ENCODE data around the gene SALL3.
A peak's percentile ranks its signal among the peaks of the same experiment; 100 is the strongest.
"Not testable (repeated sequence)": the region's sequence is repeated elsewhere in the genome, so short reads cannot be mapped to it uniquely, and the experiment has no call there.

The SALL3 gene

GRCh38 chr18:78979730-78980278 lies at the start of gene SALL3:
Gene SALL3, plus strand, starts transcription at chr18:78979818. Its CDS starts 457 bp downstream, at chr18:78980275.
- DNase-seq, result no peak

GRCh38 chr18:78932281-78932680 lies 47.3 kb upstream of the SALL3 start:
- DNase-seq, result no peak

DNA sequence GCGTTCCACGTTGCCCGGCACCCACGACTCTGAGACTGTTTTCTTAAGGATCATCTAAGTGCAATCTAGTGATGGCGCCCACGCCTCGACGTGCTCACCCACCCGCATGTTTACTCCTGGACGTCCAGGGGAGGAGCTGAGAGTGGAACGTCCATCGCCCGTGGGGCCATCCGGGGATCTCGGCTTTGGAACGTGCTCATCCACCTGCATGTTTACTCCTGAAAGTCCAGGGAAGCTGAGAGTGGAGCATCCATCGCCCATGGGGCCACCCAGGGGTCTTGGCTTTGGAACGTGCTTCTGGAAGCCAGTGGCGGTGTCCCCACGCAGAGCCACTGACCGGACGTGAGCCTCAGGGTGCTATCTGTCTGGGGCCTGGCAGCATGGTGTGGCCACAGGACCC lies 45.6 kb upstream of the SALL3 start:
- DNase-seq, result no peak

GRCh38 chr18:78934551-78935225 lies 44.9 kb upstream of the SALL3 start:
- DNase-seq, result no peak

- DNase-seq, result no peak
Measured at GRCh38 chr18:78935406-78935805, 44.2 kb upstream of the SALL3 start.

DNA sequence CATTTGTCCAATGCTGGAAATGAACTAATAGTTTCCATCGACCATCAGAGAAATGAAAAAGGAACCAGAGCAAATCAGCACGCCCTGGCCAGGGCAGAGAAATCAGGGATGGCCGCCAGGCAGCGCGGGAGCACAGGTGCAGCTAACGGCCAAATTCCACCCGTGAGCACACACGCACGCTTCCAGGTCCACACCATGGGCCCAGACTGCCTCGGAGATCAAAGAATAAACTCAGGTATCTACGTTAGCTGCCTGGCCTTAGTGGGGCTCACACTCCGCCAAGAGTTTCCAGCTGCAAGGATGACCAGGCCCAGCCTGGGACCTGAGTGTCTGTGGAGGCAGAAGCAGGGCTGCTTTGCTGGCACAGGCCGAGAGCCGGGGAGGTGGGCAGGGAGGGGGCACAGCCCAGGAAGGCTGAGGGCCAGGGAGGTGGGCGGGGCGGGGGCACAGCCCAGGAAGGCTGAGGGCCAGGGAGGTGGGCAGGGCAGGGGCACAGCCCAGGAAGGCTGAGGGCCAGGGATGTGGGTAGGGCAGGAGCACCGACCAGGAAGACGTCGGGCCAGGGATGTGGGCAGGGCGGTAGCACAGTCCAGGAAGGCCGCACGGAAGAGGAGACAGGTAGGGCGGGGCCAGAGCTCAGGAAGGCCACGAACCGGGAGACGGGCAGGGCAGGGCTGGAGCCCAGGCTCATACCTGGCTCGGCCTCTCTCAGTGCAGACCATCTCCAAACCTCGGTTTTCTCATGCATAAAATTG lies 43.2 kb upstream of the SALL3 start:
- no peak for DNase-seq

GRCh38 chr18:78937166-78937565 lies 42.5 kb upstream of the SALL3 start:
- no peak for DNase-seq

- DNase-seq, result peak; percentile 47
Measured at GRCh38 chr18:78939105-78939504, 40.5 kb upstream of the SALL3 start.

- no peak for DNase-seq
Measured at GRCh38 chr18:78939734-78940494, 39.7 kb upstream of the SALL3 start.

DNA sequence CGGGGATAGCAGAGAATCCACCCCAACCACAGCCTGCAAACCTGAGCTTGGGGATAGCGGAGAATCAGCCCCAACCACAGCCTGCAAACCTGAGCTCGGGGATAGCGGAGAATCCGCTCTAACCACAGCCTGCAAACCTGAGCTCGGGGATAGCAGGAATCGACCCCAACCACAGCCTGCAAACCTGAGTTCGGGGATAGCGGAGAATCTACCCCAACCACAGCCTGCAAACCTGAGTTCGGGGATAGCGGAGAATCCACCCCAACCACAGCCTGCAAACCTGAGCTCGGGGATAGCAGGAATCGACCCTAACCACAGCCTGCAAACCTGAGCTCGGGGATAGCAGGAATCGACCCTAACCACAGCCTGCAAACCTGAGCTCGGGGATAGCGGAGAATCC lies 37.4 kb upstream of the SALL3 start:
- DNase-seq, result not testable (repeated sequence)

DNA sequence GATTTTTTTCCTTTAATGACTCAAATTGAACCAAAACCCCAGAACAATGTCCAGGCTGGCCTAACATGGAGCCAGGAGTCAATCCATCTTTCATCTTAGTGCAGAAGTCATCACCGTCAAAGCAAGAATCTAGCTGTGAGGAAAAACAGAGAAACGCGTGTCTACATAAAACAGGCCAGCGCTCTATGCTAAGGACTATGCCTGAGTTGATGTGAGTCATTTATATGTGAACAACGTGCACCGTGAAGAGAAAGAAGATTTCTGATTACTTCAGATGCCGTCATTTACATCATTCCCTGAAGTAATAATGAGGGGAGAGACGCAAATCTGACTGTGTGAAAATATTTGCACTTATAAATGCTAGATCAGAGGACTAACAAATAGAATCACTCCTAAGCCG lies 34.0 kb upstream of the SALL3 start:
- no peak for DNase-seq

- DNase-seq, result no peak
Measured at GRCh38 chr18:78947291-78947690, 32.3 kb upstream of the SALL3 start.

GRCh38 chr18:78948221-78948620 lies 31.4 kb upstream of the SALL3 start:
- DNase-seq, result no peak

GRCh38 chr18:78948707-78949106 lies 30.9 kb upstream of the SALL3 start:
- DNase-seq, result no peak

DNA sequence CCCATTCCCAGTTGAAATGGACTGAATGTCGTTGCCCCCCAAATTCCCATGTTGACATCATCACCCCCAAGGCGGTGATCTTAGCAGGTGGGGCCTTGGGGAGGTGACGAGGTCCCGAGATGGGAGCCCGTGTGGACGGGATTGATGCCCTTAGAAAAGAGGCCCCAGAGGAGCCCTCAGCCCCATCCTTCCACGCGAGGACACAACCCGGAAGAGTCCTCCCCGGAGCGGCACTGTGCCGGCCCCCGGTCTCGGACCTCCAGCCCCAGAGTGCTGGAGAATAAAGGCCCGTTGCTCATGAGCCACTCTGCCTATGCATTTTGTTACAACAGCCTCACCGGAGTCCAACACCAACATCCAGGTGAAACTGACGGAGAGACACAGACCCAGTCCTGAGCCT lies 30.4 kb upstream of the SALL3 start:
- no peak for DNase-seq

- no peak for DNase-seq
Measured at GRCh38 chr18:78950386-78950785, 29.2 kb upstream of the SALL3 start.

DNA sequence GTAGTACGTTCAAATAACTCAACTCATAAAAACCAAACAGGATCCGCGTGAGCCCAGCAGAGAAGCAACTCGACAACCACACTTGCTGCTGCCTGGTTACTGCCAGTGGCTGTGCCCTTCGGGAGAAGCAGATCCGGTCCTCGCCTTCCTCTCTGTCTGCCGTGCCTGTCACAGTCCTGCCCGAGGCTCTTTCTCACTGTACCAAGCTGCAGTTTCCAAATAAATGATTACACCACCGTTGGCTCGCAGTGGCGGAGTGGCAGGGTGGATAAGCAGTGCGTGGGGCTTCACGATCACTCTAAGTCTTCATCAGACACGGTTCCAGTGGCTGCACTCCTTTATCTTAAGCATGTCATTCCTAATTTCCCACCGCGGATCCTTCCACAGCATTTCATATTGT lies 26.1 kb upstream of the SALL3 start:
- no peak for DNase-seq

DNA sequence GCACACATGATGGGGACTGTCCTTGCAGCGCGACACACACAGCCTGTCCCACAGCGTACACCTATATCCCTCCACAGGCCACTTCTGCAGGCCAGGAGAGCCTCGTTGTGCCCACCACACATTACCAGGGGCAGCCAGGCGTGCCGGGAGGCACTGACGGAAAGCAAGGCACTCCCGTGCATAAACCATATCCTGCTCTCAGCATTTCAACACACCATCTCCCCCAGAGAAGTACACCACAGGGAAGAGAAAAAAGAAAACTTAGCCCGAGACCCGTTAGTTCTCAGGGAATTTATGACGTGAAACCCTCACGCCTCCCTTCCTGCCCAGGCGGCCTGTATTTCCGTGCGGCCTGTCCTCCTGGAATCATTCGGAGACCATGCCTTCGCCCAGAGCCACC lies 24.6 kb upstream of the SALL3 start:
- no peak for DNase-seq

- no peak for DNase-seq
Measured at GRCh38 chr18:78957140-78957539, 22.5 kb upstream of the SALL3 start.

DNA sequence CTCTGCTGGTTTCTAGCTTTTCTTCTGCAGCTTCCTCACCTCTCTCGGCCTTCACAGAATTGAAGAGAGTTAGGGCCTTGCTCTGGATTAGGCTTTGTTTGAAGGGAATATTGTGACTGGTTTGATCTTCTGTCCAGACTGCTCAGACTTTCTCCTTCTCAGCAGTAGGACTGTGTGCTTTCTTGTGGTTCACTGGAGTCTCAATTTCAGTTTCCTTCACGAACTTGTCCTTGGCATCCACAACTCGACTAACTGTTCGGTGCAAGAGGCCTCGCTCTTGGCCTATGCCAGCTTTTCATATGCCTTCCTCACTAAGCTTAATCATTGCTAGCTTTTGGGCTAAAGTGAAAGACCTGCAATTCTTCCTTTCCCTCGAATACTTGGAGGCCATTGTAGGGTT lies 18.9 kb upstream of the SALL3 start:
- DNase-seq, result no peak

DNA sequence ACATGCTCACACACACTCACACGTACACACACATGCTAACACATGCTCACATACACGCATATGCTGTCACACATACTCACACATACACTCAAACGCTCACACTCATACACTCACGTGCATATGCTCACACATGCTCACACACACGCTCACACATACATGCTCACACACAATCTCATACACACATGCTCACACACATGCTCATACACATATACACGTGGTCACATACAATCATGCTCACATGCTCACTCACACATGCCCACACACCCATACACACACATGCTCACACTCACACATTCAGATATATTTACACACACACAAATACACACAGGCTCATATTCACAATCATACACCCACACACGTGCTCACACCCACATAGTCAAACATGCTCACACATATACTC lies 17.5 kb upstream of the SALL3 start:
- no peak for DNase-seq

- DNase-seq, result not testable (repeated sequence)
Measured at GRCh38 chr18:78964727-78965126, 14.9 kb upstream of the SALL3 start.

GRCh38 chr18:78965260-78965659 lies 14.4 kb upstream of the SALL3 start:
- DNase-seq, result no peak
